GF-D8 (cell line): ENCODE data around the gene ATP5F1D.
"Not testable (repeated sequence)": the region's sequence is repeated elsewhere in the genome, so short reads cannot be mapped to it uniquely, and the experiment has no call there.

Experiments used
- DNase-seq: peaks from one replicate; lab custom pipeline; 2025; lab: John Stamatoyannopoulos, UW

ATP5F1D gene

GRCh38 chr19:1233115-1233667 lies 8.4 kb upstream of the ATP5F1D start:
- no peak for DNase-seq

GRCh38 chr19:1234051-1234954 lies 7.2 kb upstream of the ATP5F1D start:
- no peak for DNase-seq

- DNase-seq, result no peak
Measured at GRCh38 chr19:1234955-1235380, 6.6 kb upstream of the ATP5F1D start.

GRCh38 chr19:1235625-1236538 lies 5.7 kb upstream of the ATP5F1D start:
- no peak for DNase-seq

- no peak for DNase-seq
Measured at GRCh38 chr19:1236576-1236975, 5.0 kb upstream of the ATP5F1D start.

GRCh38 chr19:1237027-1237659 lies 4.4 kb upstream of the ATP5F1D start:
- no peak for DNase-seq

GRCh38 chr19:1237754-1238368 lies 3.7 kb upstream of the ATP5F1D start, which contains the start of gene CBARP:
Gene CBARP (minus strand): TSS chr19:1238005. CDS start chr19:1236100, 1,905 bp downstream.
- no peak for DNase-seq

GRCh38 chr19:1238369-1239303 lies 2.9 kb upstream of the ATP5F1D start:
- DNase-seq, result no peak

- no peak for DNase-seq
Measured at GRCh38 chr19:1239420-1239795, 2.1 kb upstream of the ATP5F1D start.

GRCh38 chr19:1239796-1240737 lies 1.5 kb upstream of the ATP5F1D start:
- DNase-seq, result peak; percentile 62

- no peak for DNase-seq
Measured at GRCh38 chr19:1240925-1241324, 626 bp upstream of the ATP5F1D start.

GRCh38 chr19:1243768-1244692 lies 2.5 kb downstream of the ATP5F1D start:
- DNase-seq, result peak; percentile 56

GRCh38 chr19:1244693-1245451 lies 3.3 kb downstream of the ATP5F1D start:
- DNase-seq, result no peak

- no peak for DNase-seq
Measured at GRCh38 chr19:1245494-1246264, 4.1 kb downstream of the ATP5F1D start.

GRCh38 chr19:1246265-1247087 lies 4.9 kb downstream of the ATP5F1D start:
- DNase-seq, result not testable (repeated sequence)

GRCh38 chr19:1247748-1248138 lies 6.2 kb downstream of the ATP5F1D start:
- DNase-seq, result no peak
